Measurements from ENCODE around the gene MESD. TPM values are rescaled to one million over a fixed set of nuclear protein-coding genes. Genes with fewer than 3 reads are reported as not detected.

The MESD gene
- total RNA-seq, 4 donors from 2014 or later: 5.5 to 7.9 (median 6.6) TPM

GRCh38 chr15:80906159-80906766 is 83.4 kb downstream of the MESD start:
- peak overlapping the region in 1 of 4 donors; percentile 28 for H3K27ac ChIP-seq
- ATAC-seq (peak; percentile 82 to 83), DNase-seq (peak; percentile 53 to 69)
- H3K36me3 ChIP-seq: peaks cover 0 to 16% of the 10 kb centered on the region in 2 donors
- no peak for TF ChIP-seq CTCF (IDR thresholded peaks at IDR 0.05 in 4 of 5, conservative IDR thresholded peaks at IDR 0.05 in 1 of 5)
- no peak for TF ChIP-seq POLR2A (IDR thresholded peaks at IDR 0.05)
- H3K4me1 ChIP-seq: peaks cover 0 to 21% of the 10 kb centered on the region in 2 donors
- H3K4me3 ChIP-seq: no peak overlapping the region
- in situ Hi-C loops (cut with MboI; ENCODE audit: low sequenced_read_pairs in 4 of 4) (no loop called here), intact Hi-C loops (cut with DNase I; ENCODE audit: low total_unique reads) (no loop called here)
- no peaks in the 10 kb centered on the region for H3K27me3 ChIP-seq
- no peaks in the 10 kb centered on the region for H3K9me3 ChIP-seq

DNA sequence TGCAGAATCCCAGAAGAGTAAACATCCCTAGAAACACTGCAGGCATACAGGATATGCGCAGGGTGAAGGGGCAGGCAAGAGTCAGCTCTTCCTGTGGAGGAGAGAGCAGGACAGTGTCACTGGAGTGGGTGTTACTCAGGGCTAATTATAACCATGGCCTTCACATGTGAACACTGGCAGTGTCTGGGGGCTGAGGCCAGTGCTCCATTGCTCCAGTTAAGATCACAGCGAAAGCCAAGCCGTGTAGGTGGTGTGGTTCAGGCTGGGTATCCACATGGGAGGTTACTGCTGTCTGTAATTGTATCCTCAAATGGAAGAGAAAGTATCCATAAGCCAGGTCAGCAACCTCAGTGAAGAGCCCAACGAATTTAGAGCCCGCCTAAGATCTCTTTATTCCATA is 84.6 kb downstream of the MESD start:
- peaks cover 0 to 9% of the 10 kb centered on the region in 2 donors for H3K36me3 ChIP-seq
- ATAC-seq (peak; percentile 76 to 77), DNase-seq (peak in 1 of 2 donors; percentile 37)
- no peak for TF ChIP-seq CTCF (IDR thresholded peaks at IDR 0.05 in 4 of 5, conservative IDR thresholded peaks at IDR 0.05 in 1 of 5)
- no peak for TF ChIP-seq POLR2A (IDR thresholded peaks at IDR 0.05)
- no peaks in the 10 kb centered on the region for H3K9me3 ChIP-seq
- H3K27ac ChIP-seq: peak overlapping the region in 3 of 4 donors; percentile 0 to 12 (median 4)
- peaks cover 0 to 21% of the 10 kb centered on the region in 2 donors for H3K4me1 ChIP-seq
- intact Hi-C loops (cut with DNase I; ENCODE audit: low total_unique reads): no loop called here
- no peak overlapping the region for H3K4me3 ChIP-seq
- in situ Hi-C loops (cut with MboI; ENCODE audit: low sequenced_read_pairs in 4 of 4): no loop called here
- H3K27me3 ChIP-seq: no peaks in the 10 kb centered on the region

- ATAC-seq (no peak), DNase-seq (no peak)
- peaks cover 0 to 21% of the 10 kb centered on the region in 2 donors for H3K4me1 ChIP-seq
- intact Hi-C loops (cut with DNase I; ENCODE audit: low total_unique reads) (no loop called here), in situ Hi-C loops (cut with MboI; ENCODE audit: low sequenced_read_pairs in 4 of 4) (no loop called here)
- H3K27ac ChIP-seq: no peak overlapping the region
- no peaks in the 10 kb centered on the region for H3K9me3 ChIP-seq
- TF ChIP-seq CTCF (IDR thresholded peaks at IDR 0.05 in 4 of 5, conservative IDR thresholded peaks at IDR 0.05 in 1 of 5) (no peak), POLR2A (IDR thresholded peaks at IDR 0.05) (no peak)
- H3K27me3 ChIP-seq: no peaks in the 10 kb centered on the region
- H3K36me3 ChIP-seq: no peaks in the 10 kb centered on the region
- no peak overlapping the region for H3K4me3 ChIP-seq
Observed at GRCh38 chr15:80902298-80902801, 87.3 kb downstream of the MESD start.

- no peak for ATAC-seq
- no peak for DNase-seq
- H3K4me1 ChIP-seq: no peaks in the 10 kb centered on the region
- peaks cover 0 to 7% of the 10 kb centered on the region in 2 donors for H3K36me3 ChIP-seq
- TF ChIP-seq CTCF (IDR thresholded peaks at IDR 0.05 in 4 of 5, conservative IDR thresholded peaks at IDR 0.05 in 1 of 5): no peak
- no peak for TF ChIP-seq POLR2A (IDR thresholded peaks at IDR 0.05)
- in situ Hi-C loops (cut with MboI; ENCODE audit: low sequenced_read_pairs in 4 of 4): no loop called here
- intact Hi-C loops (cut with DNase I; ENCODE audit: low total_unique reads): no loop called here
- H3K9me3 ChIP-seq: no peaks in the 10 kb centered on the region
- H3K4me3 ChIP-seq: no peak overlapping the region
- H3K27me3 ChIP-seq: no peaks in the 10 kb centered on the region
- no peak overlapping the region for H3K27ac ChIP-seq
Observed at GRCh38 chr15:80898040-80898439, 91.6 kb downstream of the MESD start.

Small RNAs within 50 kb of the gene (microRNA-seq; reads per million reads assigned to microRNA genes)
- 0 reads per million in 2 donors for gene MIR4514 (ENCODE audit: borderline replicate concordance in 2 of 2)

Other genes with a start within 250 kb of the MESD start
- gene CEMIP, start 210.4 kb downstream of the MESD start, total RNA-seq: under 1 TPM in 1 of 4 donors, not detected in 3; 0.04 TPM
- 1 to 10 TPM; 1.9 to 8.1 (median 3.3) TPM for gene TLNRD1, start 11.1 kb upstream of the MESD start, total RNA-seq
- not detected for gene CFAP161, start 144.5 kb upstream of the MESD start, total RNA-seq
- 1 to 10 TPM; 3.3 to 4.5 (median 4.3) TPM for gene IL16, start 207.1 kb upstream of the MESD start, total RNA-seq

Measured in gastrocnemius medialis (tissue), 4 donors.